ENCODE measurements around the gene CRACDL. TPM values are rescaled to one million over a fixed set of nuclear protein-coding genes. Genes with fewer than 3 reads are reported as not detected.

CRACDL gene
- total RNA-seq, 1 experiment from 2014 or later = 2.4 TPM

- Histone ChIP-seq H3K36me3 (ENCODE audit: control insufficient read depth, insufficient read depth, low read length) (no peaks in the 10 kb centered on the region), H3K27ac (ENCODE audit: low read length) (no peak overlapping the region), H3K4me1 (ENCODE audit: control insufficient read depth, insufficient read depth, low read length) (no peaks in the 10 kb centered on the region), H3K27me3 (ENCODE audit: control insufficient read depth, insufficient read depth, low read length) (no peaks in the 10 kb centered on the region), H3K4me3 (ENCODE audit: low read depth in 2 of 2, low read length in 2 of 2) (no peak overlapping the region), H3K9me3 (ENCODE audit: control insufficient read depth, insufficient read depth, low read depth, low read length) (no peaks in the 10 kb centered on the region)
- in situ Hi-C loops (cut with HindIII; ENCODE audit: low pct_unique_long_range_greater_than_20kb, low sequenced_read_pairs) = no loop called here
- no peak for TF ChIP-seq SIN3A (IDR thresholded peaks at IDR 0.05; ENCODE audit: borderline replicate concordance, insufficient read depth, low read depth, low read length)
- no peak for TF ChIP-seq TCF7L2 (IDR thresholded peaks at IDR 0.05; ENCODE audit: low read depth, low read length)
- TF ChIP-seq POLR2AphosphoS5 (IDR thresholded peaks at IDR 0.05; ENCODE audit: low read depth, low read length) = no peak
- no peak for TF ChIP-seq REST (IDR thresholded peaks at IDR 0.05; ENCODE audit: insufficient read depth in 1 of 2, low read depth in 2 of 2, low read length in 1 of 2)
- TF ChIP-seq CTCF (IDR thresholded peaks at IDR 0.05) = no peak
- CTCF ChIA-PET = no interaction called here
- DNase-seq (ENCODE audit: low read depth, low spot score) = no peak
- BruUV-seq (replicated peaks) = no TSS peak
- POLR2A ChIA-PET = no interaction called here
- intact Hi-C loops (cut with micrococcal nuclease; ENCODE audit: unreplicated experiment) = no loop called here
- no peak for ATAC-seq
These were observed 59.3 kb downstream of the CRACDL start for GRCh38 chr2:98876741-98877140.

- DNase-seq (ENCODE audit: low read depth, low spot score) (no peak), ATAC-seq (no peak)
- no peaks in the 10 kb centered on the region for H3K4me1 ChIP-seq (ENCODE audit: control insufficient read depth, insufficient read depth, low read length)
- no peaks in the 10 kb centered on the region for H3K27me3 ChIP-seq (ENCODE audit: control insufficient read depth, insufficient read depth, low read length)
- ChIA-PET POLR2A (no interaction called here), CTCF (no interaction called here)
- no TSS peak for BruUV-seq (replicated peaks)
- TF ChIP-seq TCF7L2 (IDR thresholded peaks at IDR 0.05; ENCODE audit: low read depth, low read length) = no peak
- no peak for TF ChIP-seq CTCF (IDR thresholded peaks at IDR 0.05)
- TF ChIP-seq POLR2AphosphoS5 (IDR thresholded peaks at IDR 0.05; ENCODE audit: low read depth, low read length) = no peak
- TF ChIP-seq SIN3A (IDR thresholded peaks at IDR 0.05; ENCODE audit: borderline replicate concordance, insufficient read depth, low read depth, low read length) = no peak
- TF ChIP-seq REST (IDR thresholded peaks at IDR 0.05; ENCODE audit: insufficient read depth in 1 of 2, low read depth in 2 of 2, low read length in 1 of 2) = no peak
- in situ Hi-C loops (cut with HindIII; ENCODE audit: low pct_unique_long_range_greater_than_20kb, low sequenced_read_pairs) = no loop called here
- no peaks in the 10 kb centered on the region for H3K36me3 ChIP-seq (ENCODE audit: control insufficient read depth, insufficient read depth, low read length)
- no peak overlapping the region for H3K27ac ChIP-seq (ENCODE audit: low read length)
- H3K4me3 ChIP-seq (ENCODE audit: low read depth in 2 of 2, low read length in 2 of 2) = no peak overlapping the region
- intact Hi-C loops (cut with micrococcal nuclease; ENCODE audit: unreplicated experiment) = no loop called here
- H3K9me3 ChIP-seq (ENCODE audit: control insufficient read depth, insufficient read depth, low read depth, low read length) = no peaks in the 10 kb centered on the region
These were observed 60.3 kb downstream of the CRACDL start for GRCh38 chr2:98875746-98876145.

Data from Panc1 (cell line).